ENCODE results near the gene MAP3K2. TPM values are rescaled to one million over a fixed set of nuclear protein-coding genes. Genes with fewer than 3 reads are reported as not detected.

The MAP3K2 gene
- total RNA-seq, 1 donor from 2014 or later, result 27.9 TPM

GRCh38 chr2:127408004-127408806 is 20.4 kb upstream of the MAP3K2 start:
- FAIRE-seq, result no peak
- Histone ChIP-seq H3K36me3 (ENCODE audit: control insufficient read depth, insufficient read depth, low read length) (no peaks in the 10 kb centered on the region), H3K4me3 (ENCODE audit: low read depth, low read length) (peak overlapping the region; percentile 37), H3K27me3 (ENCODE audit: control insufficient read depth, insufficient read depth, low read length) (no peaks in the 10 kb centered on the region)
- peak; percentile 73 for DNase-seq (ENCODE audit: low read depth)
- no peak for TF ChIP-seq CTCF (IDR thresholded peaks at IDR 0.05; ENCODE audit: insufficient read depth, low read length, severe bottlenecking)

- peak; percentile 31 for DNase-seq (ENCODE audit: low read depth)
- Histone ChIP-seq H3K27me3 (ENCODE audit: control insufficient read depth, insufficient read depth, low read length) (no peaks in the 10 kb centered on the region), H3K4me3 (ENCODE audit: low read depth, low read length) (no peak overlapping the region), H3K36me3 (ENCODE audit: control insufficient read depth, insufficient read depth, low read length) (no peaks in the 10 kb centered on the region)
- TF ChIP-seq CTCF (IDR thresholded peaks at IDR 0.05; ENCODE audit: insufficient read depth, low read length, severe bottlenecking), result no peak
- no peak for FAIRE-seq
These were observed 19.9 kb upstream of the MAP3K2 start for GRCh38 chr2:127407661-127408003.

DNA sequence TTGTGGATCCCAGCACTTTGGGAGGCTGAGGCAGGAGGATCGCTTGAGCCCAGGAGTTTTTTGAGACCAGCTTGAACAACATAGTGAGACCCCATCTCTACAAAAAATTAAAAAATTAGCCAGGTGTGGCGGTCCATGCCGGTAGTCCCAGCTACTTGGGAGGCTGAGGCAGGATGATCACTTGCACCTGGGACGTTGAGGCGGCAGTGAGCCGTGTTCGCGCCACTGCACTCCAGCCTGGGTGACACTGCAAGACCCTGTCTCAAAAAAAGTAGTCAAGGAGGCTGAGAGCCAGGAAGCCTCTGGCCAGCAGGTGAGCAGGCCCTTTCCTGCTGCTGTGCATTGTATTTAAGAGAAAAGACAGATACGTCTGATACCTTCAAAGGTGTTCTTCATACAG is 19.3 kb upstream of the MAP3K2 start:
- Histone ChIP-seq H3K36me3 (ENCODE audit: control insufficient read depth, insufficient read depth, low read length) (no peaks in the 10 kb centered on the region), H3K27me3 (ENCODE audit: control insufficient read depth, insufficient read depth, low read length) (no peaks in the 10 kb centered on the region), H3K4me3 (ENCODE audit: low read depth, low read length) (no peak overlapping the region)
- DNase-seq (ENCODE audit: low read depth) (no peak), FAIRE-seq (no peak)
- TF ChIP-seq CTCF (IDR thresholded peaks at IDR 0.05; ENCODE audit: insufficient read depth, low read length, severe bottlenecking), result no peak

- Histone ChIP-seq H3K27me3 (ENCODE audit: control insufficient read depth, insufficient read depth, low read length) (no peaks in the 10 kb centered on the region), H3K4me3 (ENCODE audit: low read depth, low read length) (no peak overlapping the region), H3K36me3 (ENCODE audit: control insufficient read depth, insufficient read depth, low read length) (no peaks in the 10 kb centered on the region)
- FAIRE-seq (no peak), DNase-seq (ENCODE audit: low read depth) (peak; percentile 61)
- no peak for TF ChIP-seq CTCF (IDR thresholded peaks at IDR 0.05; ENCODE audit: insufficient read depth, low read length, severe bottlenecking)
These were observed 18.7 kb upstream of the MAP3K2 start for GRCh38 chr2:127406454-127406853.

DNA sequence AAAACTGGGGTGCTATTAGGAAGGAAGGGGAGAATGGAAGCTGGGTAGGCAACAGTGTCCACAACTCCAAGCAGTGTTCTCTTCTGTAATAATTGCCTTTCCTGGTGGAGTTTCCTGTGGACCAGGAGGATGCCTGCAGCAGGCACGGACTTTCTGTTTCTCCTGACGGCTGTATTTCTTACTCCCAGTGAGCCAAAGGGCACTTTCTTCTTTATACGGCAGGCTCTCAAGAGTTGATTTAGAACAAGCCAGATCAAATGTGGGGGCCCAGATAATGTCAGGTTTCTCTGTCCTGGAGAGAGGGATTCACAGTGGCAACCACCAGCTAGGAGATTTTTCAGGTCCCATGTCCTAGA is 17.5 kb upstream of the MAP3K2 start:
- TF ChIP-seq CTCF (IDR thresholded peaks at IDR 0.05; ENCODE audit: insufficient read depth, low read length, severe bottlenecking), result no peak
- FAIRE-seq (no peak), DNase-seq (ENCODE audit: low read depth) (no peak)
- no peaks in the 10 kb centered on the region for H3K36me3 ChIP-seq (ENCODE audit: control insufficient read depth, insufficient read depth, low read length)
- H3K4me3 ChIP-seq (ENCODE audit: low read depth, low read length), result no peak overlapping the region
- no peaks in the 10 kb centered on the region for H3K27me3 ChIP-seq (ENCODE audit: control insufficient read depth, insufficient read depth, low read length)

All from bronchial epithelial cell (primary cell).